Stimulated activated CD8-positive, alpha-beta memory T cell treated with anti-CD3 and anti-CD28 coated beads, Interleukin-4, amount 100 ng/mL, for 4 hours (primary cell): ENCODE results near the gene MAP3K15.

ENCODE experiments used
- DNase-seq, 2 donors: peaks; one replicate each; pipeline ENCODE4 v3.0.0-alpha.2; 2020; ENCODE audit warnings: low read depth in 2 of 2, low spot score in 1 of 2

The MAP3K15 gene

DNA sequence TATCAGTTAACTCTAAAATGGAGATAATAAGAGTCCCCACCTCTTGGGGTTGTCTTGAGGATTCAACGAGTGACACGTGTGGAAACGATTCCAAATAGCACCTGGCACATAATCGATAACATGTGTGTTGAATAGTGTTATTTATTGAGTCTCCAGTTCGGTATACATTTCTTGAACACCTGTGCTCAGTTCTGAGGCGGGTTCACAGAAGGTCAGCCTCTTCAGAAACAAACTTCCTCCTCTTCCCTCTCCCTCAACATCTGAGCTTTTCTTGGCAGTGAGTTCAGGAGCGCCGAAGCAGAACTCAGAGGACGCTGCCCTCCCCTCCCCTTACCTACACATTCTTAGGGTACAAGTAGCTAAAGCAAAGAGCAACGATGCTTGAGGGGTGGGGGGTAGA lies 170.6 kb downstream of the MAP3K15 start:
- no peak for DNase-seq

DNA sequence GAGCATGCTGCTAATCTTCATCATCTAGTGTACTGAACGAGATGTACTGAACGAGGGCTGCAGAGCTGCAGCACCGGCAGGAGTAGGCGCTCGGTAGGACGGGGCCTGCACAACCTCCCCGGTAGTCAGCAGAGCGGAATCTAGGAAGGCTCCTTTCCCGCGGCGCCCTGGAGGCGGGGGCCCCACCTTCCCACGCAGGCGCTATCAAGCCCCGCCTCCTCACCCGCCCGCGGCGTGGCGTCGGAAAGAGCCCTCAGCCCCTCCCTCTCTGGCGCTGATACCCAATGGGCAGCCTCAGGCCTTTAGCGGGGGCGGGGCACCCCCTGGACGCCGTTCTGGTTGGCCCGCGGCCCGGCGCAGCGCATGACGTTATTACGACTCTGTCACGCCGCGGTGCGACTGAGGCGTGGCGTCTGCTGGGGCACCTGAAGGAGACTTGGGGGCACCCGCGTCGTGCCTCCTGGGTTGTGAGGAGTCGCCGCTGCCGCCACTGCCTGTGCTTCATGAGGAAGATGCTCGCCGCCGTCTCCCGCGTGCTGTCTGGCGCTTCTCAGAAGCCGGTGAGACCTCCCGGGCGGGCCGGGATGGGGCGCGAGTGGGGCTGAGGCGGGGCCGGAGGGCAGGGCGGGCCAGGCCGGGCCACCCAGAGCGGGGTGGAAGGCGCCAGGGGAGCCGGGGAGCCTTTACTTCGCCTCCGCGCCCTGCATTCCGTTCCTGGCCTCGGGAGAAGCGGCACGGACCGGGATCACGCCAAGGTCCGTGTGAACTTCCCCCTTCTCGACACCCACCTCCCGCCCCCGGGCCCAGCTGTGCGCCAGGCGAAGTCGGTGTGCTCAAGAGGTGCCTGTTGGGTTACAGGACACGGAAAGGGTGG lies 171.5 kb downstream of the MAP3K15 start, which contains the start of gene PDHA1:
TSS of gene PDHA1 (plus strand) at position 393 of the 874 bp plus-strand sequence. CDS start at position 504, 111 bp downstream.
- peak; percentile 74 to 86 for DNase-seq

DNA sequence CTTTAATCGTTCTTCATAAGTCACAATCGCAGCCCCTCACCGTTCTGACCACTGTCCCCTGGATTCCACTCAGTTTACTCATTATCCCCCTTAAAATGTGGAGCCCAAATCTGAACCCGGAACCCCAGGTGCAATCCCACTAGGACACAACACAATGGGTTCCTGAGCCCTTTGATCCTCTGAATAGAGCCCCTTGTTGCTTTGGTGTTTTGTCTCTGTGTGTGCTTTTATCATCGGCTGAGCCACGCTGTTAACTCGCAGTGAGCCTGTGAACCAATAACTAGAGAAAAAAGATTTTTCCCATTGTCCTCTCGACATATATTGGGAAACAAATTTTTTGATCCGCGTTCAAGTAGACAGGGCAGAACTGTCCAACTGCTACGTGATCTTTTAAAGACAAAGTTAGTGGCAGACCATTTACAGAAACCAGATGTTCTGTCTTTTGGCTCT lies 172.2 kb downstream of the MAP3K15 start:
- no peak for DNase-seq

DNA sequence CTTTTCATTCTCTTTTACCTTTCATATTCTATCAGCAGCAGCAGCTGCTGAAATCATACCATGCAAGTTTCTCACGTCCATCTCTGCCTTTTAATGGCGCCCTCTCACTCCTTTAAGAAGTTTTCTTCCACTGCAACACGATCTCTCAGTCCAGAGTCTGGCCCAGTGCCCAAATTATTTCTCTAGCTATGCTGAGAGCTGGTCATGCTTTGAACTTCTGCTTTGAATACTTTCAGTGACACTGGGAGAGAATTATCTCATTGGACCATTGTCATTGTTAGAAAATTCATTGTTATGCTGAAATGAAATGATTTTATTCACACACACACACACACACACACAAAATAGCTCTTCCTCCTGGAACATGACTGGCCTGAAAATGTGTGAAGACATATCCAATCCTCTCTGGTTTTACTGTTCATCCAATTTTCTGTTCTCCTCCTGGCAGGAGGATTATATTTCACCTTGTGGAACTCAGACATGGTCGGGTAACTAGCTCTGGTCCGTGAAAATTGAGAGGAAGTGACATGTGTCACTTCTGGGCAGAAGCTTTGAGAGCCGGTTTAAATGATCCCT lies 172.9 kb downstream of the MAP3K15 start:
- no peak for DNase-seq

DNA sequence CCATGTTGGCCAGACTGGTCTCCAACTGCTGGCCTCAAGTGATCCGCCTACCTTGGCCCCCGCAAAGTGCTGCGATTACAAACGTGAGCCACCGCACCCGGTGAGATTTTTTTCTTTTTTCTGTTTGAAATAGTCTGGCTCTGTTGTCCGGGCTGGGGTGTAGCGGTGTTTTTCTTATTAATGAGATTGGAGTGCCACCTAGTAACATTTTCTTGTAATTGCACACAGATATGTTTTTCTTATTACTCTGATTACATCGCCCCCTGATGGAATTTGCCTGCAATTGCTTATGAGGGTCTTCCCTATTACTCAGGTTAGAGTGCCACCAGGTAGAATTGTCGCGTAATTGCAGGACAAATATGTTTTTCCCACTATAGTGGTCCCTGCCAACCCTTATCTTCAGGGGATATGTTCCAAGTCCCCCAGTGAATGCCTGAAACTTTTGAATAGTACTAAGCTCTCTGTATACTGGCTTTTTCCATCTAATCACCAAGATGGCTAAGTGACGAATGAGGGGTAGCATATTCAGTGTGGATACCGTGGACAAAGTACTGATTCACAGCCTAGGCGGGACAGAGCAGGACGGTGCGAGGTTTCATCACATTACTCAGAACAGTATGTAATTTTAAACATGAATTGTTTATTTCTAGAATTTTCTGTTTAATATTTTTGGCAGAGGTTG lies 180.2 kb downstream of the MAP3K15 start:
- DNase-seq: no peak

DNA sequence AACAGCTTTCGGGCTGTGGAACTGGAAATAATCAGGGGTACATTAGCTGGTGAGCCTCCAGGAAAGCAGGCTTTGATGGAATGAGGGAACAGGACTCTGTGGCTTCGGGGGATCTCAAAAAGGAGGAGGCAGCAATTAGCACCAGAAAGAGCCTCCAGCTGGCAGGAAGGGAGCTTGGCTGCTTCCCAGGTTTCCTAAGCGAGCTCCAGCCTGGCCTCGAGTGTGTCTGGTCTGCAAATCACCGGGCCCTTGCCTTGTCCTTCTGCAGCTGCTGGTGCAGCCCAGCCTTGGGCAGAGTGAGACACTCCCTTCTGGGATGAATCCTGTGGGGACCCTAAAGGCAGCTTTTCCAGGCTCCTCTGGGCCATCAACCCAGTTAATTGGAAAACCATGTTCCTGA lies 182.3 kb downstream of the MAP3K15 start:
- no peak for DNase-seq

DNA sequence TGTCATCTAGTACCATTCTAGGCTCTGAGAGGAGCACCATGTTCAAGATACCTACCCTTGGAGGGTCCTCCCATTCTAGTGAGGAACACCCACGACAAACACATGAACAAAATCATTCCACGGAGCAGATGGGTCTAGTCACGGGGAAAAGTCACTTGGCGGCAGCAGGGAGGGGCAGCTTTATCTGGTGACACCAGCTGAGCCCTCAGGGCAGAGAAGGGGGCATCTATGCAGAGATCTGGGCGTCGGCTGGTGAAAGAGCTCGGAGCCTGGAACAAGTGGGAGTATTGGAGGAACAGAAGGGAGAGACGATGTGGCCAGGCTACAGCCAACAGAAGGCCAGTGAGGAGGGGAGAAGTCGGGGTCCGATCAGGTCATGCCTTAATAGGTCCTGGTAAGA lies 183.5 kb downstream of the MAP3K15 start:
- no peak for DNase-seq

DNA sequence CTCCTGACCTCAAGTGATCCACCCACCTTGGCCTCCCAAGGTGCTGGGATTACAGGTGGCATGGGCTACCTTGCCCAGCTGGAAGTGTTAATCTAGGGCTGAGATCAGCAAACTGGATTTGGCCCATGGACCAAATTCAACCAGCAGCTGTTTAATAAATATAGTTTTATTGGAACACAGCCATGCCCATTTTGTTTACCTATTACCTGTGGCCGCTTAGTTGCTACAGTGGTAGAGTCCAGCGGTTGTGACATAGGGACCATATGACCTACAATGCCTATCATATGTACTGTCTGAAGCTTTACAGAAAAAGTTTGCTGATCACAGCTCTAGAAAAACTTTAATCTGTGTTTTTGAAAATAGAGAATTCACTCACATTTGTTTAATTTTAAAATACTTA lies 188.7 kb downstream of the MAP3K15 start:
- no peak for DNase-seq
